HUES48 (cell line): Measurements from ENCODE around the gene RAD50.
"Not testable (repeated sequence)": the region's sequence is repeated elsewhere in the genome, so short reads cannot be mapped to it uniquely, and the experiment has no call there.

Experiments used
- H3K27ac ChIP-seq: one replicate; pipeline ENCODE4 v1.7.0; 2013; ENCODE audit warnings: low read depth, low read length, inconsistent platforms
- H3K27me3 ChIP-seq: 2 replicates; pipeline ENCODE4 v1.6.1; 2013; ENCODE audit warnings: mild to moderate bottlenecking, low read length; ENCODE audit not compliant: control insufficient read depth, insufficient read depth
- H3K36me3 ChIP-seq: 2 replicates; pipeline ENCODE4 v1.6.1; 2013; ENCODE audit warnings: low read length; ENCODE audit not compliant: control insufficient read depth, insufficient read depth
- H3K4me1 ChIP-seq: 2 replicates; pipeline ENCODE4 v1.6.1; 2013; ENCODE audit warnings: mild to moderate bottlenecking, low read length; ENCODE audit not compliant: control insufficient read depth, insufficient read depth
- H3K4me3 ChIP-seq: 2 replicates; pipeline ENCODE4 v1.5.1; 2013; ENCODE audit warnings: mild to moderate bottlenecking, low read depth, low read length
- H3K9ac ChIP-seq: 2 replicates; pipeline ENCODE4 v1.6.1; 2013; ENCODE audit warnings: mild to moderate bottlenecking, low read depth, low read length, moderate library complexity
- H3K9me3 ChIP-seq: 2 replicates; pipeline ENCODE4 v1.6.1; 2013; ENCODE audit warnings: low read length; ENCODE audit not compliant: control insufficient read depth, insufficient read depth

RAD50 gene

DNA sequence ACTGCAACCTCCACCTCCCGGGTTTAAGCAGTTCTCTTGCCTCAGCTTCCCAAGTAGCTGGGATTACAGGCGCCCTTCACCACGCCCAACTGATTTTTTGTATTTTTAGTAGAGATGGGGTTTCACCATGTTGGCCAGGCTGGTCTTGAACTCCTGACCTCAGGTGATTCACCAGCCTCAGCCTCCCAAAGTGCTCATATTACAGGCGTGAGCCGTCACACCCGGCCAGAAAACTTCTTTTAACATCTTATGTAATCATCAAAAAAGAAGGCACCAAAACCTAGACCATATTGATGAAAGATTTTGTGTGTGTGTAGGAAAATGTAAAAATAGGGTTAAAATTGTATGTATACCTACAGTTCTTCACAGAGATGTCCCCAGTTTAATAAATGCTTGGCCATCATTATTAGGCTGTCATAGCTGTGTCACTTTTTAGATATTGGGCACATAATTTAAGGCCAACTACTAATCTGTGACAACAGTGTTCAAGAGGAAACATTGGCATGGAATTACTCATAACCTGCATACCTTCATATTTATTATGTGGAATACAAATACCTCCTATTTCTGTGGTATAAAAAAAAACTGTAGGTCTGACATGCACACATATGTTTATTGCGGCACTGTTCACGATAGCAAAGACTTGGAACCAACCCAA lies 44.4 kb downstream of the RAD50 start:
- Histone ChIP-seq H3K4me1 (no peaks in the 10 kb centered on the region), H3K9ac (no peak overlapping the region), H3K27ac (no peak overlapping the region), H3K9me3 (no peaks in the 10 kb centered on the region), H3K27me3 (no peaks in the 10 kb centered on the region), H3K36me3 (peaks cover 83% of the 10 kb centered on the region), H3K4me3 (no peak overlapping the region)

DNA sequence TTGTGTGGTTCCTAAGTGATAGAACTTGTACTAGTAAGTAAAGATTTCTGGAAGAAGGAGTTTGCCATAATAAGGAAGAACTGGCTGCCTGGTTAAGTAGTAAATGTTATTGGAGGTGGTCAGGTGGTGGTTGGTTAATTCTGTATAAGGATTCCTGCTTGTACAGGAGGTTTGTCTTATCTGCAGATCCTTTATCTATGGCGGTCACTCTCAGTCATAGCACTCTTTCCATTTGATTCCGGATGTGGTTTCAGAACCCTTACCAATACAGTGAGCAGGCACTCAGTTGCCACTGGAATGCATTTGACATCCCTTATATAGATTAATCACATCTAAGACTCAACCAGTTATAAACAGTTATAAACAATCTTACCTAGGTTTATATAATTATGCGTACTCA lies 50.3 kb downstream of the RAD50 start:
- Histone ChIP-seq H3K36me3 (peaks cover 84% of the 10 kb centered on the region), H3K4me3 (no peak overlapping the region), H3K27me3 (no peaks in the 10 kb centered on the region), H3K27ac (no peak overlapping the region), H3K9ac (no peak overlapping the region), H3K9me3 (no peaks in the 10 kb centered on the region), H3K4me1 (no peaks in the 10 kb centered on the region)

DNA sequence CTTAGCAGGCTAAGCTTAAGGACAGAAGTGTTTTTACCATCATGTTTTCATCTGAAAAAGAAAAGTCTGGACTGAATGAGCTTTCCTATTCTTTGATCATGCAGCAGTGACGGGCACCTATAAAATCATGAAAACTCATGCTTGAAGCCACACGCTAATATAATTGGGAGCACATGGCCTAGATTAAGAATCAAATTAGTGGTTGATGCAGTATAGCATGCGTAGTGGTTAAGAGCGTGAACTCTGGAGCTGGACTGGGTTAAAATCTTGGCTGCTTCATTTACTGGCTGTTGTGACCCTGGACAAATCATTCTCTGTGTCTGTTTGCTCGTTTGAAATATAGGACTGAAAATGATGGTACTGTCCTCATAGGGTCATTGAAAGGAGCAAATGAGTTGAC lies 51.3 kb downstream of the RAD50 start:
- peaks cover 76% of the 10 kb centered on the region for H3K36me3 ChIP-seq
- no peak overlapping the region for H3K9ac ChIP-seq
- no peak overlapping the region for H3K4me3 ChIP-seq

DNA sequence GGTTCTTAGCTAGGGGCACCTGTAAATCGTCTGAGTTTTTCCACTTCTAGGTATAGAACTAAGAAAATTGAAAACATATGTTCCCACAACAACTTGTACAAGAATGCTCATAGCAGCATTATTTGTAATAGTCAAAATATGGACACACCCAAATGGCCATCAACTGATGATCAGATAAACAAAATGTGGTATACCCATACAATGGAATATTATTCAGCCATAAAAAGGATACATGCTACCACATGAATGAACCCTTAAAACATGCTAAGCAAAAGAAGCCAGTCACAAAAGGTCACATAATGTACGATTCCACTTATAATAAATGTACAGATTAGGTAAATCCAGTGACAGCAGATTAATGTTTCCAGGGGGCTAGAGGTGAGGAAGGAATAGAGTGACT lies 55.2 kb downstream of the RAD50 start:
- H3K36me3 ChIP-seq = peaks cover 76% of the 10 kb centered on the region
- H3K4me3 ChIP-seq = no peak overlapping the region
- no peaks in the 10 kb centered on the region for H3K4me1 ChIP-seq
- H3K27ac ChIP-seq = no peak overlapping the region
- no peak overlapping the region for H3K9ac ChIP-seq
- H3K9me3 ChIP-seq = no peaks in the 10 kb centered on the region
- H3K27me3 ChIP-seq = no peaks in the 10 kb centered on the region

More for the DNA sequence above, 51.3 kb downstream of the RAD50 start:
- no peaks in the 10 kb centered on the region for H3K27me3 ChIP-seq
- no peaks in the 10 kb centered on the region for H3K4me1 ChIP-seq
- H3K9me3 ChIP-seq = no peaks in the 10 kb centered on the region
- H3K27ac ChIP-seq = no peak overlapping the region

DNA sequence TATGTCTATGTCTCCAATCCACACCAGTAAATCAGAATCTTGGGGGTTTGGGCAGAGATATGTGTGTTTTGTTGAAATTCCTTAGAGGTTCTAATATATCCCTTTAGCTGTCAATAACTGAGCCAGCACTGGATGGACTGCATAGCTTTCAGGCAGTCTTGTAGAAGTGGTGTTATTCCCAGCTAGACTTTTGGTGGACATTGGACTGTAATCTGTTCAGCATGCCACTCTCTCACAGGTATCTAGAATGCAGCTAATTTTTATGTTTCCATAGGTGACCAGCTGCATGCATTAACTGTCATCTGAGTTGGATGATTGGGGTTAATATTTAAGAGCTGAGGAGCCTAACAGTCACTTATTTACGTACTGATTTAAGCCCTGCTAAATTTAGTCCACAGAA lies 56.1 kb downstream of the RAD50 start:
- Histone ChIP-seq H3K4me1 (no peaks in the 10 kb centered on the region), H3K27ac (no peak overlapping the region), H3K9ac (no peak overlapping the region), H3K27me3 (no peaks in the 10 kb centered on the region), H3K36me3 (peaks cover 76% of the 10 kb centered on the region), H3K4me3 (no peak overlapping the region), H3K9me3 (no peaks in the 10 kb centered on the region)

DNA sequence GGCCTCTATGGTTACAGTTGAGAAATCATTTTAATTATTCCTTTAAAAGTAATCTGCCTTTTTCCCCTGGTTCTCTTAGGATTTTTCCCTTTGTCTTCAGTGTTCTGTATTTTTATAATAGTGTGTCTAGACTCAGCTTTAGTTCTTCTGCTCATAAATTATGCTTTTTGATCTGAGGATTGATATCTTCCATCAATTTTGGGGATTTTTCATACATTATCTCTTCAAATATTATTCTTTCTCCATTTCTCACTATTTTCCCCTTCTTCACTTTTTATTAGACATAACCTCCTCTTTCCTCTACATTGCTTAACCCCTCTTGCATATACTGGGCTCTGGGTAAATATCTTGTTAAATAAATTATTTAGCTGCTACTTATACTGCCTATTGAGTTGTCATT lies 64.9 kb downstream of the RAD50 start:
- no peaks in the 10 kb centered on the region for H3K27me3 ChIP-seq
- H3K9me3 ChIP-seq = no peaks in the 10 kb centered on the region

DNA sequence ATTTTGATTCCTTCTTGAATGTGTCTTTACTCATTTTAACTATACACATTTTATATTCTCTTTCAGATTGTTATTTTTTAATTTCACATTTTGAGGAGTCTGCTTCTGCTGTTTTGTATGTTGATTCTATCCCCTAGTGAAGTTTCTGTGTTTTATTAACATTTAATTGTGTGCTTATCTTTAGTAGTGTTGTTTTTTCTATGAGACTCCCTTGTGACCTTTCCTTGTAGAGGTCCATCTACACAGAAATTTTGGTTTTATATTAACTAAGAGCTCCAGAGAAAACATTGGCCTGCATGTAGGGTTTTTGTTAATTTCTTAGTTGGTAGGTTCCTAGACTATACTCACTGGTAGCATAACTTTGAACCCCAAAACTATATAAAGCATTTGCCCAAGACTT lies 65.8 kb downstream of the RAD50 start:
- H3K4me3 ChIP-seq = no peak overlapping the region
- H3K9me3 ChIP-seq = no peaks in the 10 kb centered on the region
- peaks cover 31% of the 10 kb centered on the region for H3K36me3 ChIP-seq
- H3K9ac ChIP-seq = no peak overlapping the region
- no peaks in the 10 kb centered on the region for H3K4me1 ChIP-seq
- no peaks in the 10 kb centered on the region for H3K27me3 ChIP-seq
- no peak overlapping the region for H3K27ac ChIP-seq

More for the DNA sequence above, 64.9 kb downstream of the RAD50 start:
- H3K27ac ChIP-seq = no peak overlapping the region
- no peaks in the 10 kb centered on the region for H3K4me1 ChIP-seq
- no peak overlapping the region for H3K9ac ChIP-seq
- peaks cover 40% of the 10 kb centered on the region for H3K36me3 ChIP-seq
- no peak overlapping the region for H3K4me3 ChIP-seq

DNA sequence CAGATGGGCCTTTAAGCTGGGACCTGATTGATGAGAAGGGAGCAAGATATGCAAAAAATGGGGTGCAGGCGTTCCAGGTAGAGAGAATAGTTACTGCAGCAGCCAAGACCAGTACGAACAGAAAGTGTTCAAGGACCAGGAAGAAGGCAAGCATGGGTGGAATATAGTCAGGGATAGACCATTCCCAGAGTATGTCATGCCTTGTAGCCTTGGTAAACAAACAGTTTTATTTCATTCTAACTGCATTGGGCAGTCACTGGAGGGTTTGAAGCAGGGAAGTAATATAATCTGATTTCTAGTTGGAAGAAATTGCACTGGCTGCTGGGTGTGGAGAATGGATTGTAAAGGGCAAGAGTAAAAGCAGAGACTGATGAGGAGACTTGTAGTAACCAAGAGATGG lies 70.7 kb downstream of the RAD50 start:
- peaks cover 27% of the 10 kb centered on the region for H3K36me3 ChIP-seq
- H3K27me3 ChIP-seq = no peaks in the 10 kb centered on the region
- no peak overlapping the region for H3K4me3 ChIP-seq
- no peak overlapping the region for H3K9ac ChIP-seq
- no peaks in the 10 kb centered on the region for H3K9me3 ChIP-seq
- H3K27ac ChIP-seq = no peak overlapping the region
- H3K4me1 ChIP-seq = no peaks in the 10 kb centered on the region

DNA sequence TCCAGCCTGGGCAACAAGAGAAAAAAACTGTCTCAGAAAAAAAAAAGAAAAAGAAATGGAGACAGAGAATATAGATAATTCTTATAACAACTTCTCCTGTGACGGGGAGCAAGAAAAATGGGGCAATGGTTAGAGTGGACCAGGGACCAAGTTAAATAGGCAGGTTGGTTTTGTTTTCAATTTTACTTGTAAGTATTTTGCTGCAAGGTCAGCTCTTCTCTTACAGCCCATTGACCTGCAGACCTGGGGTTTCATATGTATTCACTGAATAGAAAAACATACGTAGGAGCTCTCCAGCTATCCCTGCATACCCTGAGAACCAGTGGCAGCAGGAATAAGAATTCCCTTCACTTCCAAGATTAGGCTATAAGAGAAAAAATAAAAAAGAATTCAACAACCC lies 72.0 kb downstream of the RAD50 start:
- peaks cover 18% of the 10 kb centered on the region for H3K36me3 ChIP-seq
- H3K27me3 ChIP-seq = no peaks in the 10 kb centered on the region
- no peak overlapping the region for H3K4me3 ChIP-seq
- H3K9me3 ChIP-seq = no peaks in the 10 kb centered on the region
- no peak overlapping the region for H3K27ac ChIP-seq
- no peaks in the 10 kb centered on the region for H3K4me1 ChIP-seq
- no peak overlapping the region for H3K9ac ChIP-seq

DNA sequence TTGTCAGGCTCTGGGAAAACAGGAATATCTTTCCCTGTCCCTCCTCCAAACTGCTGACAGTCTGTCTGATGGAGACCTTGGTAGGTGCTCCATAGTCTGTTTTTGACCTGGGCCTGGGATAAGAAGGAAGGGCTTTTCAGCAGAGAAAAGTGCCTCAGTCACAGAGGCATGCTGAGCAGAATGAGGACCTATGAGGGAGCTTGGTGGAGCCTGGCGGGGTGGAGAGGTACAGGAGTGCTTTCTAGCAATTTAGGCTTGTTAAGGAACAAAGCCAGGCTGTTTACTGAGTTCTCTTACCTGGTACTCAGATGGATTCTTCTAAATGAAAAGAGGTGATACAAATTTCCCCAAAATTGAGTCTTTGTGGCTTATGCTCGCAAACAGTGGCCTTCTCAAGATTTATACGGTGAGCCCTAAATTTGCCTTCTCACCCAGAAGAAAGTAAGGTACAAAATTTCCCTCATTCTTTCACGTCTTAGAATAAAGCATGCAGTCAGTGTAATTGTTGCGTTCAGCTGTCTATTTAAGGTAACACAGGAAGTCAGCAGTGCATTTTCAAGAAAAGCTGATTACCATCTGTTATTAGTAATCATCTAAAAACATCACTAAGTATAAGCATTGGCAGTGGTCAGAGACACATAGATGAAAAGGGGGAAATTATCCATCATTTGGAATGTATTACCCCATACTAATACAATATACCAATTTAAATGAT lies 72.6 kb downstream of the RAD50 start:
- Histone ChIP-seq H3K4me3 (no peak overlapping the region), H3K9me3 (no peaks in the 10 kb centered on the region), H3K27me3 (no peaks in the 10 kb centered on the region), H3K27ac (no peak overlapping the region), H3K4me1 (no peaks in the 10 kb centered on the region), H3K9ac (no peak overlapping the region), H3K36me3 (peaks cover 18% of the 10 kb centered on the region)

DNA sequence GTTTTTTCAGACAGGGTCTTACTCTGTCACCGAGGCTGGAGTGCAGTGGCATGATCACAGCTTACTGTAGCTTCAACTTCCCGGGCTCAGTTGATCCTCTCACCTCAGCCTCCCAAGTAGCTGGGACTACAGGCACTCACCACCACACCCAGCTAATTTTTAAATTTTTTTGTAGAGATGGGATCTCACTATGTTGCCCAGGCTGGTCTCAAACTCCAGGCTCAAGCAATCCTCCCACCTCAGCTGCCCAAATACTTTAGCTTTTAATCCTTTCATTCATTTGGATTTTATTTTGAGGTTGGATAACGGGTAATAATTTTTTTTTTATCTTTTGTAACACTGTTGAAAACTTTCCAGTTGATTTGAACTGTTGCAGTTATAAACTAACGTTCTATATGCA lies 76.8 kb downstream of the RAD50 start:
- H3K4me1 ChIP-seq, H3K4me3 ChIP-seq, H3K9me3 ChIP-seq, H3K27me3 ChIP-seq, H3K9ac ChIP-seq, H3K27ac ChIP-seq: not testable (repeated sequence)
- peaks cover 41% of the 10 kb centered on the region for H3K36me3 ChIP-seq
